K562 (cell line): ENCODE measurements around the gene EFCAB12. TPM values are rescaled to one million over a fixed set of nuclear protein-coding genes. Genes with fewer than 3 reads are reported as not detected.

Experiments used
- ATAC-seq: fragments of 200-7000 bp; cut with Tn5 transposase; 3 replicates; pipeline ENCODE4 v1.9.1; 2020; ENCODE audit warnings: moderate library complexity
- BruUV-seq: library from RNA; stranded (reverse); fragments of 400-500 nt; replicated peaks from 2 replicates; lab custom pipeline; 2021; lab: Mats Ljungman, UMichigan
- CTCF ChIA-PET: fragments of 300-600 bp; formaldehyde crosslinking; extraction: SDS; loops from one replicate; lab custom pipeline; 2021; ENCODE audit warnings: low intra/inter-chr PET ratio; lab: Yijun Ruan, JAX
- POLR2A ChIA-PET: fragments of 300-600, 350-650 bp; sonication (Branson Sonifier 250); formaldehyde crosslinking; extraction: SDS; loops from one replicate; lab custom pipeline; 2021; ENCODE audit warnings: antibody characterized with exemption, inconsistent platforms; lab: Yijun Ruan, JAX
- DNase-seq, 4 experiments: peaks; one replicate each; pipeline versions ENCODE4 v3.0.0 to v3.0.0-alpha.2; 2011 to 2018; ENCODE audit warnings: low spot score in 3 of 4, mixed read lengths in 3 of 4; ENCODE audit errors: extremely low read depth in 1 of 4
- FAIRE-seq: peaks from 2 replicates; lab custom pipeline; 2011; peaks lifted over from hg19 to GRCh38; lab: Jason Lieb, UNC
- H2AFZ ChIP-seq: 2 replicates; pipeline ENCODE4 v1.6.0; 2011; ENCODE audit warnings: low read depth, low read length, control low read depth, inconsistent platforms
- H3K27ac ChIP-seq: fragments of 200-600 bp; 3 replicates; pipeline ENCODE4 v1.8.0; 2011; ENCODE audit warnings: low read depth, mild to moderate bottlenecking, control low read depth, inconsistent platforms, low read length, moderate library complexity, mixed read lengths; ENCODE audit errors: extremely low read depth
- H3K27me3 ChIP-seq, 2 experiments: fragments of 300-600 bp in 1 of 2; 2 replicates in 1 of 2; 3 replicates in 1 of 2; pipeline versions ENCODE4 v1.6.0 to v1.8.0; 2011; ENCODE audit warnings: inconsistent platforms in 2 of 2, low read length in 2 of 2, mild to moderate bottlenecking in 1 of 2, mixed read lengths in 1 of 2, moderate library complexity in 1 of 2; ENCODE audit not compliant: control insufficient read depth in 2 of 2, insufficient read depth in 2 of 2
- H3K36me3 ChIP-seq: fragments of 300-600 bp; 3 replicates; pipeline ENCODE4 v1.8.0; 2011; ENCODE audit warnings: mild to moderate bottlenecking, low read length, inconsistent platforms; ENCODE audit not compliant: control insufficient read depth, insufficient read depth
- H3K4me1 ChIP-seq, 2 experiments: fragments of 200-600 bp in 1 of 2; replicated peaks in 1 of 2; 2 replicates in 1 of 2; 3 replicates in 1 of 2; pipeline versions ENCODE4 v1.5.1 to v1.8.0; 2011; ENCODE audit warnings: inconsistent platforms in 2 of 2, low read length in 2 of 2, mild to moderate bottlenecking in 1 of 2, mixed read lengths in 1 of 2, moderate library complexity in 1 of 2; ENCODE audit not compliant: control insufficient read depth in 2 of 2, insufficient read depth in 2 of 2
- H3K4me2 ChIP-seq: 2 replicates; pipeline ENCODE4 v1.6.1; 2011; ENCODE audit warnings: low read length, control low read depth, inconsistent platforms, mixed read lengths; ENCODE audit not compliant: insufficient read depth
- H3K4me3 ChIP-seq: fragments of 200-600 bp; sonication (generic), shearing (Covaris generic); 2 replicates; pipeline ENCODE4 v1.5.1; 2016; ENCODE audit warnings: control low read depth, inconsistent platforms
- H3K79me2 ChIP-seq: fragments of 200-600 bp; 3 replicates; pipeline ENCODE4 v1.8.0; 2011; ENCODE audit warnings: low read length, inconsistent platforms; ENCODE audit not compliant: control insufficient read depth, insufficient read depth
- H3K9ac ChIP-seq, 2 experiments: 2 replicates each; pipeline versions ENCODE4 v1.6.0 to v1.6.1; 2011; ENCODE audit warnings: low read depth in 2 of 2, low read length in 2 of 2, control low read depth in 1 of 2, inconsistent platforms in 1 of 2, mild to moderate bottlenecking in 1 of 2, mixed read lengths in 1 of 2; ENCODE audit not compliant: insufficient read depth in 1 of 2
- H3K9me1 ChIP-seq: one replicate; pipeline ENCODE4 v1.6.0; 2011; ENCODE audit warnings: inconsistent platforms, mild to moderate bottlenecking, low read length, moderate library complexity; ENCODE audit not compliant: control insufficient read depth, insufficient read depth
- H3K9me3 ChIP-seq: replicated peaks from 2 replicates; pipeline ENCODE4 v1.5.1; 2011; ENCODE audit warnings: low read depth, low read length, inconsistent platforms; ENCODE audit not compliant: control insufficient read depth, insufficient read depth
- H4K20me1 ChIP-seq: replicated peaks from 2 replicates; pipeline ENCODE4 v1.6.1; 2011; ENCODE audit warnings: low read length, inconsistent platforms, mixed read lengths; ENCODE audit not compliant: control insufficient read depth, insufficient read depth
- C11orf30 ChIP-seq: fragments of 450-650 bp; IDR thresholded peaks from 2 replicates; pipeline ENCODE4 v1.6.1; 2016; ENCODE audit warnings: low read depth, mild to moderate bottlenecking
- HBP1 ChIP-seq: fragments of 450-650 bp; formaldehyde crosslinking; IDR thresholded peaks from 2 replicates; pipeline ENCODE4 v1.4.0; 2022; ENCODE audit warnings: missing genetic modification characterization
- HNRNPUL1 ChIP-seq: fragments of 200-400 bp; formaldehyde crosslinking; IDR thresholded peaks from 2 replicates; pipeline ENCODE4 v1.6.1; 2017; ENCODE audit warnings: low read length
- MAX ChIP-seq: sonication (generic); formaldehyde crosslinking; IDR thresholded peaks from 2 replicates; pipeline ENCODE4 v1.9.0; 2022; ENCODE audit warnings: mild to moderate bottlenecking, missing genetic modification reagents
- MBD1 ChIP-seq: fragments of 250-450 bp; sonication (Bioruptor Pico); IDR thresholded peaks from 2 replicates; pipeline ENCODE4 v1.8.0; 2022; ENCODE audit warnings: inconsistent platforms
- PTTG1 ChIP-seq: fragments of 450-650 bp; IDR thresholded peaks from 2 replicates; pipeline ENCODE4 v1.6.1; 2016; ENCODE audit warnings: low read depth, mild to moderate bottlenecking, missing genetic modification characterization, missing compliant biosample characterization
- TFAP4 ChIP-seq: sonication (generic); formaldehyde crosslinking; IDR thresholded peaks from 2 replicates; pipeline ENCODE4 v1.8.0; 2022; ENCODE audit warnings: missing genetic modification reagents, mild to moderate bottlenecking, moderate library complexity, borderline replicate concordance
- U2AF1 ChIP-seq: fragments of 200-400 bp; formaldehyde crosslinking; optimal IDR thresholded peaks from 2 replicates; pipeline ENCODE3; 2017; ENCODE audit warnings: mild to moderate bottlenecking, low read depth, low read length, moderate library complexity
- WGBS: fragments of 100-300 bp; shearing (Covaris generic); methylation state at CpG from one replicate; pipeline ENCODE4 v1.1.6; 2016; ENCODE audit warnings: low coverage, mixed read lengths; ENCODE audit not compliant: insufficient coverage; ENCODE audit errors: missing lambda C conversion rate; 5-methylcytosine and 5-hydroxymethylcytosine counted together
- in situ Hi-C: fragments of 300-500 bp; cut with MboI; formaldehyde crosslinking; loops from 4 replicates; pipeline ENCODE4 v1.15.0; 2018; ENCODE audit warnings: inconsistent platforms, mixed read lengths
- intact Hi-C: fragments of 100-400 bp; cut with micrococcal nuclease; formaldehyde crosslinking; loops from 2 replicates; pipeline ENCODE4 v1.14.2; 2022
- polyA plus RNA-seq, 8 experiments: library from polyadenylated mRNA; depleted of rRNA in 4 of 8; stranded (reverse) in 5 of 8; unstranded in 3 of 8; fragments of >200 nt; fragmentation: Nextera tagmentation in 2 of 8; fragmentation: Illumina TruSeq in 1 of 8; extraction: Ambion mirVana in 2 of 8; extraction: Trizol in 1 of 8; gene quantifications; 2 replicates each; pipeline versions ENCODE4 v1.2.1 to v1.2.3, GENCODE V29; 2011 to 2014; ENCODE audit warnings: inconsistent platforms in 1 of 8, missing spikeins in 1 of 8
- total RNA-seq, 7 experiments: library from RNA; depleted of rRNA in 6 of 7; stranded (reverse); fragments of >200 nt in 6 of 7; fragmentation: Illumina TruSeq in 2 of 7; extraction: Trizol in 2 of 7; gene quantifications; 2 replicates each; pipeline versions ENCODE4 v1.2.1 to v1.2.3, GENCODE V29; 2011 to 2021; ENCODE audit warnings: low replicate concordance in 1 of 7

Gene EFCAB12
- total and polyA plus RNA-seq, 9 of the 15 experiments (the other 6 are each of a cell fraction or from before 2014, with no cell fraction given): 0.08 to 0.95 (median 0.56) TPM; not detected in 1

- TF ChIP-seq HBP1 (CRISPR knock-in tag) (no peak), HNRNPUL1 (no peak), MAX (CRISPR knock-in tag) (no peak)
Observed at GRCh38 chr3:129404610-129405009, 23.8 kb downstream of the EFCAB12 start (continued).

GRCh38 chr3:129404130-129404529 is 24.3 kb downstream of the EFCAB12 start:
- Histone ChIP-seq H3K79me2 (peaks cover 1% of the 10 kb centered on the region), H3K4me2 (no peak overlapping the region), H2AFZ (no peak overlapping the region), H4K20me1 (no peaks in the 10 kb centered on the region), H3K27ac (no peak overlapping the region), H3K9ac (peak overlapping the region in 1 of 2 experiments; percentile 43; a peak in 1 of 4 replicates), H3K27me3 (no peaks in the 10 kb centered on the region), H3K9me3 (no peaks in the 10 kb centered on the region), H3K4me3 (no peak overlapping the region), H3K4me1 (peaks cover 0 to 7% of the 10 kb centered on the region in 2 experiments; a peak in 3 of 5 replicates), H3K36me3 (no peaks in the 10 kb centered on the region), H3K9me1 (no peaks in the 10 kb centered on the region)
- ChIA-PET POLR2A (interaction anchor here (1.3 kb wide), 1 partner anchor 8 kb away, joined by 4 read pairs; no protein-coding TSS in a partner anchor), CTCF (no interaction called here)
- no peak for ATAC-seq
- no TSS peak for BruUV-seq
- WGBS: 61% methylated on average over 8 of the region's 8 CpGs
- intact Hi-C loops (no loop called here), in situ Hi-C loops (no loop called here)
- TF ChIP-seq MBD1 (CRISPR knock-in tag): no peak
- no peak for TF ChIP-seq TFAP4 (CRISPR knock-in tag)
- no peak for TF ChIP-seq C11orf30
- no peak for TF ChIP-seq PTTG1
- no peak for TF ChIP-seq U2AF1
- no peak for FAIRE-seq
- no peak for DNase-seq
